HEK293T (cell line): Measurements from ENCODE around the gene HCRT.
"Not testable (repeated sequence)": the region's sequence is repeated elsewhere in the genome, so short reads cannot be mapped to it uniquely, and the experiment has no call there.

Source experiments
- CTCF ChIA-PET: fragments of 350-600 bp; formaldehyde crosslinking; extraction: SDS; loops from one replicate; lab custom pipeline; 2021; ENCODE audit warnings: antibody characterized with exemption, inconsistent platforms; lab: Yijun Ruan, JAX
- POLR2A ChIA-PET: fragments of 350-600 bp; formaldehyde crosslinking; extraction: SDS; loops from one replicate; lab custom pipeline; 2020; ENCODE audit warnings: antibody characterized with exemption, inconsistent platforms; lab: Yijun Ruan, JAX
- DNase-seq: peaks from one replicate; pipeline ENCODE4 v3.0.0; 2012; ENCODE audit warnings: mixed read lengths; ENCODE audit errors: extremely low spot score
- ARNT ChIP-seq: fragments of 450-650 bp; IDR thresholded peaks from 2 replicates; pipeline ENCODE4 v1.6.1; 2017; ENCODE audit warnings: mild to moderate bottlenecking
- BHLHE40 ChIP-seq: fragments of 450-650 bp; IDR thresholded peaks from 2 replicates; pipeline ENCODE4 v1.6.1; 2016; ENCODE audit warnings: mild to moderate bottlenecking, moderate library complexity, borderline replicate concordance
- CTBP1 ChIP-seq: fragments of 450-650 bp; IDR thresholded peaks from 2 replicates; pipeline ENCODE4 v1.6.1; 2016; ENCODE audit warnings: borderline replicate concordance
- ELF4 ChIP-seq: fragments of 450-650 bp; IDR thresholded peaks from 2 replicates; pipeline ENCODE4 v1.6.1; 2017; ENCODE audit warnings: antibody characterized with exemption
- FOXA1 ChIP-seq: fragments of 450-650 bp; IDR thresholded peaks from 2 replicates; pipeline ENCODE4 v1.6.1; 2016; ENCODE audit warnings: mild to moderate bottlenecking
- FOXK2 ChIP-seq: fragments of 450-650 bp; IDR thresholded peaks from 2 replicates; pipeline ENCODE4 v1.6.1; 2016; ENCODE audit warnings: mild to moderate bottlenecking
- FOXM1 ChIP-seq: fragments of 450-650 bp; IDR thresholded peaks from 2 replicates; pipeline ENCODE4 v1.6.1; 2017; ENCODE audit warnings: mild to moderate bottlenecking, borderline replicate concordance
- HDGF ChIP-seq: fragments of 450-650 bp; IDR thresholded peaks from 2 replicates; pipeline ENCODE4 v1.6.1; 2017; ENCODE audit warnings: antibody characterized with exemption, borderline replicate concordance
- L3MBTL2 ChIP-seq: fragments of 450-650 bp; conservative IDR thresholded peaks from 2 replicates; pipeline ENCODE4 v1.6.1; 2016; ENCODE audit warnings: mild to moderate bottlenecking
- LEF1 ChIP-seq: fragments of 450-650 bp; IDR thresholded peaks from 2 replicates; pipeline ENCODE4 v1.6.1; 2017; ENCODE audit warnings: mild to moderate bottlenecking, borderline replicate concordance
- NFRKB ChIP-seq: fragments of 450-650 bp; IDR thresholded peaks from 2 replicates; pipeline ENCODE4 v1.6.1; 2016; ENCODE audit warnings: mild to moderate bottlenecking, moderate library complexity
- SP1 ChIP-seq: fragments of 450-650 bp; IDR thresholded peaks from 2 replicates; pipeline ENCODE4 v1.6.1; 2017
- SUZ12 ChIP-seq: fragments of 450-650 bp; IDR thresholded peaks from 2 replicates; pipeline ENCODE4 v1.6.1; 2016; ENCODE audit warnings: mild to moderate bottlenecking
- TARDBP ChIP-seq: fragments of 450-650 bp; IDR thresholded peaks from 2 replicates; pipeline ENCODE4 v1.6.1; 2016
- ZNF384 ChIP-seq: fragments of 450-650 bp; IDR thresholded peaks from 2 replicates; pipeline ENCODE4 v1.6.1; 2016
- TF ChIP-seq, protein P1 (sequence below): fragments of 450-650 bp; IDR thresholded peaks from 2 replicates; pipeline ENCODE4 v1.6.1; 2016

The HCRT gene

DNA sequence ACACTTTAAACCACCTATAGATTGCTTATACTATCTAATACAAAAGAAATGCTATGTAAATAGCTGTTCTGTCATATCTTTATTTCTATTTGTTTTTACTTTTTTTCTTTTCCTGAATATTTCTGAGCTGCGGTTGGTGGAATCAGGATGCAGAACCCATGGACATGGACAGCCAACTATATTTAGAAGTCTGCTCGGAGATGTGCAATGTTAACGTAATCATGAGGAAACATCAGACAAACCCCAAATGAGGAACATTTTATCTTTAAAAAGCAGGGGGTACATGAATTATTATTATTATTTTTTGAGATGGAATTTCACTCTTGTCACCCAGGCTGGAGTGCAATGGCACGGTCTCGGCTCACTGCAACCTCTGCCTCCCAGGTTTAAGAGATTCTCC, 40.4 kb upstream of the HCRT start:
- no peak for TF ChIP-seq FOXM1
- TF ChIP-seq LEF1 = no peak
- TF ChIP-seq FOXK2 = no peak
- TF ChIP-seq TARDBP = no peak
- no peak for TF ChIP-seq FOXA1
- TF ChIP-seq, protein P1, sequence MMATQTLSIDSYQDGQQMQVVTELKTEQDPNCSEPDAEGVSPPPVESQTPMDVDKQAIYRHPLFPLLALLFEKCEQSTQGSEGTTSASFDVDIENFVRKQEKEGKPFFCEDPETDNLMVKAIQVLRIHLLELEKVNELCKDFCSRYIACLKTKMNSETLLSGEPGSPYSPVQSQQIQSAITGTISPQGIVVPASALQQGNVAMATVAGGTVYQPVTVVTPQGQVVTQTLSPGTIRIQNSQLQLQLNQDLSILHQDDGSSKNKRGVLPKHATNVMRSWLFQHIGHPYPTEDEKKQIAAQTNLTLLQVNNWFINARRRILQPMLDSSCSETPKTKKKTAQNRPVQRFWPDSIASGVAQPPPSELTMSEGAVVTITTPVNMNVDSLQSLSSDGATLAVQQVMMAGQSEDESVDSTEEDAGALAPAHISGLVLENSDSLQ = no peak
- TF ChIP-seq BHLHE40 = no peak
- ChIA-PET POLR2A (no interaction called here), CTCF (no interaction called here)
- no peak for DNase-seq

DNA sequence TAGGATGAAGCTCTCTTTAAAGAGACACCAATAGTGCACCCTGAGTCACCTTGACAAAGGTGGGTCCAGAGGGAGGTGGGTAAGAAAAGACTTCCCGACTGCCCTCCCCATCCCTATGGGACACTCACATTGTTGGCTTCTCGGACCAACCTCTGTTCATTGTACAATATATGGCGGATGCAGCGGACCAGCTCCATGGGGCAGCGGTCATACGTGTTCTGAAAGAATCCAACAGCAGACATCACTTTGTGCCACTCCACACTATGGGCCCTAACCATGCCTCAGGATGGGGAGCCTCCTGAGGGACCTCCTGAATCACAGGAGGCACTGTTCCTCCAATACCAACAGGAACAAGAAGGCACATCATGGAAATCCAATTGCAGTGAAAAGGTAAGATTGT, 39.4 kb upstream of the HCRT start:
- ChIA-PET CTCF (no interaction called here), POLR2A (no interaction called here)
- TF ChIP-seq, protein P1 = no peak
- TF ChIP-seq FOXM1 (no peak), ZNF384 (no peak), ELF4 (no peak), HDGF (no peak), SUZ12 (no peak), FOXK2 (no peak), TARDBP (no peak), ARNT (no peak), BHLHE40 (no peak), FOXA1 (no peak), CTBP1 (no peak), LEF1 (no peak), SP1 (no peak), L3MBTL2 (no peak), NFRKB (no peak)
- no peak for DNase-seq

DNA sequence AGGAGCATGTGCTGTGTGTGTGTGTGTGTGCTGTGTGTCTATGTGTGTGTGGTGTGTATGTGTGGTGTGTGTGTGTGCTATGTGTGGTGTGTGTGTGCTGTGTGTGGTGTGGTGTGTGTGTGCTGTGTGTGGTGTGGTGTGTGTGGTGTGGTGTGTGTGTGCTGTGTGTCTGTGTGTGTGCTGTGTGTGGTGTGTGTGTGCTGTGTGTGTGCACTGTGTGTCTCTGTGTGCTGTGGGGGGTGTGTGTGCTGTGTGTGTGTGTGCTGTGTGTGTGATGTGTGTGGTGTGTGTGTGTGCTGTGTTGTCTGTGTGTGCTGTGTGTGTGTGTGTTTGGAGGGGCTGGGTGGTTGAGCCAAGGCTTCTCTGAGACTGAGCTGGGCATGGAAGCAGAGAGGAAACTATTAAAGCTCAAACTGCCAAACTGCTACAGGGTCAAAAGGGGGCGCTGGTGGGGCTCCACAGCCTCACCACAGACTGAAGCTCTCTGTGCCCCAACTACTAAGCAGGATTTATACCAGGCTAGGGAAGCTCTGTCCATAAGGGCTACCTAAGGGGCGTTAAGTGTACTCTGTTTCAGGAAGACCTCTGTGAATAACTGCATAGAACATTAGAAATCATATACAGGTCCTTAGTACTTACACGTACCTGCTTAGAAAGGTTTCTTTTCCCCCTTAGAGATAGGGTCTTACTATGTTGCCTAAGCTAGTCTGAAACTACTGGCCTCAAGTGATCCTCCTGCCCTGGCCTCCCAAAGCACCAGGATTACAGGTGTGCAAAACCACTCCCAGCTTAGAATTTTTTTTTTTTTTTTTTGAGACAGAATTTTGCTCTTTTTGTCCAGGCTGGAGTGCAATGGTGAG, 36.9 kb upstream of the HCRT start:
- ChIA-PET CTCF (interaction anchor here (0.6 to 2.3 kb wide), 28 partner anchors 8 to 345 kb away, joined by 3 to 13 read pairs (median 4); partner anchors contain the start of genes GHDC and HCRT), POLR2A (interaction anchor here (0.8 to 1.6 kb wide), 2 partner anchors 14 to 49 kb away, joined by 3 to 5 read pairs; no protein-coding TSS in a partner anchor)
- TF ChIP-seq FOXA1 (no peak), NFRKB (no peak), CTBP1 (no peak), FOXM1 (no peak), HDGF (no peak), ARNT (no peak), SUZ12 (no peak), BHLHE40 (no peak), ELF4 (no peak), SP1 (no peak), LEF1 (no peak)
- TF ChIP-seq, protein P1 = no peak
- peak; percentile 70 for DNase-seq

DNA sequence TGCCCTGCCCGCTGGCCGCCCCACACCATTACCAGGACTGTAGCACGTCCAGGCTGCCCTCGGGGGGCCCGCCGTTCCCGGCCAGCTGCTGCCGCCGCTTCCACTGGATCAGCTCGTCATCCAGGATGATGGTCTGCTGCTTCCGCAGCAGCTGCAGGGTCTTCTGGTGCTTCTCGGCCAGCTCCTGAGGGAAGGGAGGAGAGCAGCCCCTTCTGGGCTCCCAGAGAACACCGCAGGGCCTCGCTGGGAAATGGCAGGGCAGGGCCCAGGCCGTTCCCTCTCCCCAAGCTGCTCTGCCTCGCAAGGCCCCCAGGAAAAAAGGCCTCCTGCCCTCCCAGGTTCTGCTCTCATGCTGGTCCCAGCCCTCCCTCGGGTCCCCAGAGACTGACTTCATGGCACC, 34.0 kb upstream of the HCRT start:
- DNase-seq, CTCF ChIA-PET, POLR2A ChIA-PET: not testable (repeated sequence)

DNA sequence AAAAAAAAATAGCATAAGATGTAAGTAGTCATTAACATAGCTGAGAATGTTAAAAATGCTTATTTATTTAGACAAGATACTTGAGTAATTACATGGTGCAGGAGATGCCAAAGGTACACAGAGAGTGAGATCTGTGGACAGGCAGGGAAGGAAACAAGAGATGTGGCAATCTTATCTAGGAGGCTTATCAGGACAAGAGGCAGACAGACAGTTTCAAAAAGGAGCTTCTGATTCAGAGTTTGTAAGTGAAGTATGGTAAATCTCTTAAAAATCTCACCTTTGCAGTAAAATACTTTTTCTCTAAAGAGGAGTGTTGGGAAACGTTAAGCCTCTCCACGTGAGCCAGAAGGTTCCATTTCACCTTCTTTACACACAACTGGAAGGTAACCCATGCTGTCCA, 28.9 kb upstream of the HCRT start:
- TF ChIP-seq ELF4 (no peak), BHLHE40 (no peak), TARDBP (no peak), FOXM1 (no peak), SP1 (no peak), HDGF (no peak), L3MBTL2 (no peak)
- ChIA-PET CTCF (interaction anchor here (0.6 kb wide), 1 partner anchor 8 kb away, joined by 3 read pairs; no protein-coding TSS in a partner anchor), POLR2A (interaction anchor here (1.0 kb wide), 1 partner anchor 20 kb away, joined by 3 read pairs; the partner anchor contains the start of gene GHDC)
- no peak for DNase-seq

DNA sequence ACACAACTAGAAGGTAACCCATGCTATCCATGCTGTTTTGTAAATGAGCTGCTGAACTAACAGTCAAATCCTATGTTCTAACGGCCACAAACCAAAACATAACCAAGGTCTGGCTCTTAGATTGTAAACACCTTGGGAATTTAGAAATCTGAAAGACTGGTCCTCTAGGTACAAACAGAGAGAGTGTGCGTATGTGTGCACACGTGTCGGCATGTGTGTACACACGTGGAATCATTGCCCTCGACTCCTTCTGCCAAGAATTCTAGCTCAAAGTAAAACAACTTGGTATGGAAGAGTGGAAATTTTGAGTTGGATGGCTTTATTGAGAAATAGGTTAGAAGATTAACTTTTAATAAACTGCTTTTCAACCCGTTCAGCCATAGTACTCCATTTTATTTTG, 27.1 kb upstream of the HCRT start:
- DNase-seq = no peak
- CTCF ChIA-PET = interaction anchor here (1.2 to 1.7 kb wide), 2 partner anchors 10 to 39 kb away, joined by 3 to 7 read pairs; no protein-coding TSS in a partner anchor
- TF ChIP-seq L3MBTL2 (no peak), LEF1 (no peak), FOXA1 (no peak), FOXK2 (no peak), CTBP1 (no peak), NFRKB (no peak), HDGF (no peak), ARNT (no peak), SUZ12 (no peak), ZNF384 (no peak), ELF4 (no peak), SP1 (no peak), TARDBP (no peak), FOXM1 (no peak), BHLHE40 (no peak)
- TF ChIP-seq, protein P1 = no peak
- POLR2A ChIA-PET = no interaction called here

DNA sequence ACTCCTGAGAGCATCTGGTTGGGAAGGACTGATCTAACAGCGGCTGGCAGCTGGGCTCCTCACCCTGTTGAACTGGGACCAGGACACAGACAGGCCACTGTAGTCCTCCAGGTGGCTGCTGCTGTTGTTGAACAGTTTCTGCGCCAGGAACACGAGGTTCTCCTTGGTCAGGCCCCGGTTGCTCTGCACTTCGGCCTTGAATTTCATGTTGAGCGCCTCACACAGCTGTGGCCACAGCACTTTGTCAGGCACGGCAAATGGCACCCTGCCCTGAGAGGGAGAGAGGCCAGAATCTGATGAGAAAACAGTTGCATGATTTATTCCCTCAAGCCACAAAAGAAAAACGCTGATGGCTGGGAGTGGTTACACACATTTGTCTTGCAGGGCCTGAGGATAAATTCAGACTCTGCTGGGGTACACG, 26.7 kb upstream of the HCRT start:
- DNase-seq, POLR2A ChIA-PET: not testable (repeated sequence)
- CTCF ChIA-PET = interaction anchor here (0.6 to 1.7 kb wide), 4 partner anchors 10 to 67 kb away, joined by 3 to 7 read pairs (median 3); no protein-coding TSS in a partner anchor
